HEK293 (cell line): Measurements from ENCODE around the gene MPG.

ENCODE experiments used
- KLF10 ChIP-seq: fragments of 450-650 bp; IDR thresholded peaks from 2 replicates; pipeline ENCODE4 v1.5.1; 2018; ENCODE audit warnings: missing biosample characterization, mild to moderate bottlenecking, missing genetic modification characterization
- PATZ1 ChIP-seq: fragments of 450-650 bp; formaldehyde crosslinking; IDR thresholded peaks from 2 replicates; pipeline ENCODE4 v1.5.1; 2016; ENCODE audit warnings: missing biosample characterization, missing genetic modification characterization
- SCRT2 ChIP-seq: fragments of 450-650 bp; formaldehyde crosslinking; IDR thresholded peaks from 2 replicates; pipeline ENCODE4 v1.5.1; 2016; ENCODE audit warnings: missing biosample characterization, missing genetic modification characterization
- SP3 ChIP-seq: fragments of 450-650 bp; formaldehyde crosslinking; IDR thresholded peaks from 2 replicates; pipeline ENCODE4 v1.5.1; 2016; ENCODE audit warnings: missing biosample characterization, missing genetic modification characterization
- SP7 ChIP-seq: fragments of 450-650 bp; formaldehyde crosslinking; IDR thresholded peaks from 2 replicates; pipeline ENCODE4 v1.5.1; 2016; ENCODE audit warnings: missing biosample characterization, missing genetic modification characterization
- TCF7L2 ChIP-seq: IDR thresholded peaks from 2 replicates; pipeline ENCODE4 v1.6.1; 2011; ENCODE audit warnings: low read depth, mild to moderate bottlenecking, inconsistent platforms, low read length, moderate library complexity, borderline replicate concordance
- TSHZ1 ChIP-seq: fragments of 450-650 bp; formaldehyde crosslinking; IDR thresholded peaks from 2 replicates; pipeline ENCODE4 v1.5.1; 2016; ENCODE audit warnings: missing biosample characterization, missing genetic modification characterization, borderline replicate concordance
- ZBTB1 ChIP-seq: fragments of 450-650 bp; formaldehyde crosslinking; IDR thresholded peaks from 2 replicates; pipeline ENCODE4 v1.5.1; 2016; ENCODE audit warnings: missing biosample characterization, missing genetic modification characterization
- ZBTB11 ChIP-seq: fragments of 450-650 bp; formaldehyde crosslinking; conservative IDR thresholded peaks from 2 replicates; pipeline ENCODE4 v1.5.1; 2016; ENCODE audit warnings: low read depth, missing biosample characterization, missing genetic modification characterization
- ZNF112 ChIP-seq: fragments of 450-650 bp; formaldehyde crosslinking; IDR thresholded peaks from 2 replicates; pipeline ENCODE4 v1.5.0; 2017; ENCODE audit warnings: missing biosample characterization, missing genetic modification characterization
- ZNF155 ChIP-seq: fragments of 450-650 bp; formaldehyde crosslinking; IDR thresholded peaks from 2 replicates; pipeline ENCODE4 v1.5.1; 2016; ENCODE audit warnings: missing biosample characterization, missing genetic modification characterization
- ZNF280C ChIP-seq: fragments of 450-650 bp; formaldehyde crosslinking; IDR thresholded peaks from 2 replicates; pipeline ENCODE4 v1.5.1; 2016; ENCODE audit warnings: missing biosample characterization, missing genetic modification characterization
- ZNF280D ChIP-seq: fragments of 450-650 bp; formaldehyde crosslinking; IDR thresholded peaks from 2 replicates; pipeline ENCODE4 v1.5.1; 2016; ENCODE audit warnings: missing biosample characterization, missing genetic modification characterization
- ZNF391 ChIP-seq: fragments of 450-650 bp; formaldehyde crosslinking; IDR thresholded peaks from 2 replicates; pipeline ENCODE4 v1.5.1; 2016; ENCODE audit warnings: low read depth, missing biosample characterization, missing genetic modification characterization, borderline replicate concordance
- ZNF398 ChIP-seq: fragments of 450-650 bp; formaldehyde crosslinking; IDR thresholded peaks from 2 replicates; pipeline ENCODE4 v1.5.1; 2017; ENCODE audit warnings: missing biosample characterization, missing genetic modification characterization
- ZNF416 ChIP-seq: fragments of 450-650 bp; formaldehyde crosslinking; IDR thresholded peaks from 2 replicates; pipeline ENCODE4 v1.5.1; 2016; ENCODE audit warnings: missing biosample characterization, missing genetic modification characterization
- ZNF548 ChIP-seq: fragments of 450-650 bp; formaldehyde crosslinking; IDR thresholded peaks from 2 replicates; pipeline ENCODE4 v1.5.1; 2016; ENCODE audit warnings: missing biosample characterization, missing genetic modification characterization
- ZNF571 ChIP-seq: fragments of 450-650 bp; formaldehyde crosslinking; IDR thresholded peaks from 2 replicates; pipeline ENCODE4 v1.5.0; 2017; ENCODE audit warnings: missing biosample characterization, missing genetic modification characterization
- ZNF600 ChIP-seq: fragments of 450-650 bp; formaldehyde crosslinking; IDR thresholded peaks from 2 replicates; pipeline ENCODE4 v1.5.1; 2016; ENCODE audit warnings: missing biosample characterization, missing genetic modification characterization
- ZNF621 ChIP-seq: fragments of 450-650 bp; formaldehyde crosslinking; IDR thresholded peaks from 2 replicates; pipeline ENCODE4 v1.5.1; 2017; ENCODE audit warnings: missing biosample characterization, missing genetic modification characterization
- ZNF76 ChIP-seq: fragments of 450-650 bp; formaldehyde crosslinking; IDR thresholded peaks from 2 replicates; pipeline ENCODE4; 2016; ENCODE audit warnings: low read depth, missing biosample characterization, missing genetic modification characterization, borderline replicate concordance
- ZNF768 ChIP-seq: fragments of 450-650 bp; formaldehyde crosslinking; IDR thresholded peaks from 2 replicates; pipeline ENCODE4 v1.5.1; 2018; ENCODE audit warnings: missing biosample characterization, mild to moderate bottlenecking, missing genetic modification characterization
- ZNF830 ChIP-seq: fragments of 450-650 bp; IDR thresholded peaks from 2 replicates; pipeline ENCODE4 v1.5.0; 2018; ENCODE audit warnings: missing biosample characterization, missing genetic modification characterization, low read depth, mild to moderate bottlenecking, moderate library complexity

Gene MPG

GRCh38 chr16:83781-84615, 6.0 kb downstream of the MPG start (continued):
- no peak for TF ChIP-seq ZBTB11 (tag by site-specific recombination)
- TF ChIP-seq ZNF391 (tag by site-specific recombination), result no peak
- TF ChIP-seq TCF7L2, result no peak
- TF ChIP-seq ZNF280D (tag by site-specific recombination), result no peak
- no peak for TF ChIP-seq ZNF112
- TF ChIP-seq SCRT2 (tag by site-specific recombination), result no peak
- no peak for TF ChIP-seq SP3 (tag by site-specific recombination)
- no peak for TF ChIP-seq ZBTB1 (tag by site-specific recombination)
- no peak for TF ChIP-seq ZNF621 (tag by site-specific recombination)
- no peak for TF ChIP-seq ZNF830 (tag by site-specific recombination)
- no peak for TF ChIP-seq KLF10 (tag by site-specific recombination)
- no peak for TF ChIP-seq ZNF571
- TF ChIP-seq ZNF76 (tag by site-specific recombination), result no peak
- no peak for TF ChIP-seq ZNF548 (tag by site-specific recombination)
- TF ChIP-seq ZNF280C (tag by site-specific recombination), result no peak
- no peak for TF ChIP-seq ZNF768 (tag by site-specific recombination)
- no peak for TF ChIP-seq TSHZ1 (tag by site-specific recombination)
- peak; percentile 31; the same call in 1 of the 2 replicates for TF ChIP-seq ZNF600
- TF ChIP-seq PATZ1 (tag by site-specific recombination), result no peak
- TF ChIP-seq ZNF416 (tag by site-specific recombination), result no peak
- TF ChIP-seq SP7 (tag by site-specific recombination), result no peak
- no peak for TF ChIP-seq ZNF398 (tag by site-specific recombination)
- no peak for TF ChIP-seq ZNF155 (tag by site-specific recombination)
